Spleen (tissue), 11 donors: ENCODE data around the gene PLVAP. TPM values are rescaled to one million over a fixed set of nuclear protein-coding genes. Genes with fewer than 3 reads are reported as not detected.

Source experiments
- DNase-seq: peaks from one replicate; pipeline ENCODE4 v3.0.0-alpha.2; 2020
- H3K27ac ChIP-seq, 8 donors: fragments of 200-600 bp; sonication (generic) in 7 of 8; 1 replicate in 4 of 8; 2 replicates in 4 of 8; pipeline versions ENCODE4 v1.5.0 to v1.8.0; 2016 to 2021; ENCODE audit warnings: inconsistent platforms in 4 of 8, mild to moderate bottlenecking in 4 of 8, moderate library complexity in 1 of 8
- H3K27me3 ChIP-seq, 7 donors: fragments of 200-600 bp; sonication (generic) in 6 of 7; replicated peaks in 1 of 7; 1 replicate in 4 of 7; 2 replicates in 3 of 7; pipeline versions ENCODE4 v1.5.0 to v1.8.0; 2016 to 2021; ENCODE audit warnings: inconsistent platforms in 3 of 7, mild to moderate bottlenecking in 1 of 7
- H3K36me3 ChIP-seq, 6 donors: fragments of 200-600 bp; sonication (generic) in 5 of 6; 1 replicate in 4 of 6; 2 replicates in 2 of 6; pipeline versions ENCODE4 v1.5.0 to v1.8.0; 2016 to 2021; ENCODE audit warnings: inconsistent platforms in 2 of 6
- H3K4me1 ChIP-seq, 6 donors: fragments of 200-600 bp; sonication (generic) in 5 of 6; 1 replicate in 3 of 6; 2 replicates in 3 of 6; pipeline versions ENCODE4 v1.5.0 to v1.8.0; 2016 to 2021; ENCODE audit warnings: inconsistent platforms in 3 of 6
- H3K4me3 ChIP-seq, 8 donors: fragments of 200-600 bp; sonication (generic) in 7 of 8; 1 replicate in 4 of 8; 2 replicates in 4 of 8; pipeline versions ENCODE4 v1.5.0 to v1.8.0; 2016 to 2021; ENCODE audit warnings: inconsistent platforms in 4 of 8, mild to moderate bottlenecking in 4 of 8, moderate library complexity in 2 of 8
- H3K9me3 ChIP-seq, 8 donors: fragments of 200-600 bp; sonication (generic) in 7 of 8; 1 replicate in 4 of 8; 2 replicates in 4 of 8; pipeline versions ENCODE4 v1.5.0 to v1.8.0; 2016 to 2021; ENCODE audit warnings: inconsistent platforms in 4 of 8
- POLR2A ChIP-seq, 3 donors: fragments of 450-650 bp; IDR thresholded peaks; one replicate each; pipeline ENCODE4 v1.5.1; 2017; ENCODE audit warnings: antibody characterized with exemption in 3 of 3, mild to moderate bottlenecking in 1 of 3
- POLR2AphosphoS5 ChIP-seq, 3 donors: sonication (generic); formaldehyde crosslinking; IDR thresholded peaks; one replicate each; pipeline ENCODE4 v1.5.1; 2017; ENCODE audit warnings: antibody characterized with exemption in 3 of 3
- WGBS, 5 donors: extraction: QIAGEN DNeasy Blood & Tissue Kit in 3 of 5; methylation state at CpG; one replicate each; pipeline versions ENCODE4 v1.1.5 to v1.1.7; 2013 to 2018; 5-methylcytosine and 5-hydroxymethylcytosine counted together
- intact Hi-C: fragments of 100-400 bp; cut with DNase I; formaldehyde crosslinking; loops from one replicate; pipeline ENCODE4 v1.15.0; 2023; ENCODE audit warnings: low total_unique reads
- polyA plus RNA-seq, 3 donors: library from polyadenylated mRNA; stranded (reverse); fragments of 200-250 nt; gene quantifications; one replicate each; pipeline ENCODE4 v1.2.1, GENCODE V29; 2013
- total RNA-seq, 7 donors: library from RNA; depleted of rRNA in 3 of 7; stranded (reverse); fragments of >200 nt in 3 of 7; fragmentation: NEBNext Ultra II Directional in 4 of 7; extraction: Animal tissue kit (Norgen Biotek cat#: 25700) in 4 of 7; gene quantifications; one replicate each; pipeline versions ENCODE4 v1.1.0 to v1.2.1, GENCODE V29; 2016 to 2021
- TF ChIP-seq, protein P1 (sequence below), 11 experiments: fragments of 200-600 bp in 7 of 11; fragments of 450-650 bp in 4 of 11; sonication (generic) in 4 of 11; IDR thresholded peaks in 8 of 11; conservative IDR thresholded peaks in 3 of 11; 1 replicate in 7 of 11; 2 replicates in 4 of 11; pipeline versions ENCODE4 v1.4.0 to v1.8.0; 2016 to 2021; ENCODE audit warnings: antibody characterized with exemption in 11 of 11, inconsistent platforms in 4 of 11, mild to moderate bottlenecking in 1 of 11
- donor health status: healthy with polysubstance abuse.
- donor health status: DM: no; HTN: no; CAD: no; lungs with moderate emphysema.
- donor health status: DM: no; HTN: no; CAD: no.
- donor health status: Bipolar disorder and iron deficiency.
- donor health status: healthy.
- donor health status: DM: no; HTN: no; CAD: no.
- donor health status: DM: yes; HTN: yes; CAD: no.

The PLVAP gene
- total and polyA plus RNA-seq, 10 donors: 26.6 to 555 (median 266) TPM

DNA sequence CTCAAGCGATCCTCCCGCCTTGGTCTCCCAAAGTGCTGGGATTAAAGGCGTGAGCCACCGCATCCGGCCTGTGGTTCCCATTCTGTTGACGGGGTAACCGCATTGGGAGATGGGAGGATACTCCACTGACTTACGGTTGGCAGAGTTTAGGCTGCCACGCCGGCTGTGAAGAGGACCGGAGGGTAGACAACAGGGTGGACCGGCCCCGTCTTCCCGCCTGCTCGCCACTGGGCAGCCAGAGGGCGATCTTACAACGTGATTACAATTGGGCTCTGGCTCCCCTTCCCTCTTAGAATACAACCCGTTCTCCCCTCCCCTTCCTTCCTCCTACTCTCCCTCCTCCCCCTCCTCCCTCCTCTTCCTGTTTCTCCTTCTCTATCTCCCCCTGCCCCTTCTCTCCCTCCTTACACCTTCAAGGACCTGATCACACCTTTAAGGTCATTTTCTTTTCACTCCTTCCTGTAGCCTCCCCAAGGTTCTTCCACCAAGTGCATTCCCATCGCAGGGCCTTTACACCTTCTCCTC, 17.8 kb upstream of the PLVAP start:
- H3K9me3 ChIP-seq: no peaks in the 10 kb centered on the region
- TF ChIP-seq, protein P1, sequence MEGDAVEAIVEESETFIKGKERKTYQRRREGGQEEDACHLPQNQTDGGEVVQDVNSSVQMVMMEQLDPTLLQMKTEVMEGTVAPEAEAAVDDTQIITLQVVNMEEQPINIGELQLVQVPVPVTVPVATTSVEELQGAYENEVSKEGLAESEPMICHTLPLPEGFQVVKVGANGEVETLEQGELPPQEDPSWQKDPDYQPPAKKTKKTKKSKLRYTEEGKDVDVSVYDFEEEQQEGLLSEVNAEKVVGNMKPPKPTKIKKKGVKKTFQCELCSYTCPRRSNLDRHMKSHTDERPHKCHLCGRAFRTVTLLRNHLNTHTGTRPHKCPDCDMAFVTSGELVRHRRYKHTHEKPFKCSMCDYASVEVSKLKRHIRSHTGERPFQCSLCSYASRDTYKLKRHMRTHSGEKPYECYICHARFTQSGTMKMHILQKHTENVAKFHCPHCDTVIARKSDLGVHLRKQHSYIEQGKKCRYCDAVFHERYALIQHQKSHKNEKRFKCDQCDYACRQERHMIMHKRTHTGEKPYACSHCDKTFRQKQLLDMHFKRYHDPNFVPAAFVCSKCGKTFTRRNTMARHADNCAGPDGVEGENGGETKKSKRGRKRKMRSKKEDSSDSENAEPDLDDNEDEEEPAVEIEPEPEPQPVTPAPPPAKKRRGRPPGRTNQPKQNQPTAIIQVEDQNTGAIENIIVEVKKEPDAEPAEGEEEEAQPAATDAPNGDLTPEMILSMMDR (IDR thresholded peaks at IDR 0.05 in 8 of 11, conservative IDR thresholded peaks at IDR 0.05 in 3 of 11): peak; percentile 58 to 89 (median 82)
- TF ChIP-seq POLR2A (IDR thresholded peaks at IDR 0.05) (no peak), POLR2AphosphoS5 (IDR thresholded peaks at IDR 0.05) (peak; percentile 61 to 72 (median 64))
- 14 to 41% (median 19%) methylated on average over 17 to 19 of the region's 19 CpGs for WGBS, 5 donors
- intact Hi-C loops: loop anchor here (5.0 kb wide), 1 partner anchor 72 kb away; no protein-coding TSS in a partner anchor
- DNase-seq: peak; percentile 86
- H3K27me3 ChIP-seq: peaks cover 0 to 26% (median 0%) of the 10 kb centered on the region in 7 donors
- peaks cover 12 to 50% (median 44%) of the 10 kb centered on the region in 6 donors for H3K4me1 ChIP-seq
- H3K27ac ChIP-seq: peak overlapping the region in 7 of 8 donors; percentile 26 to 64 (median 56)
- H3K4me3 ChIP-seq: no peak overlapping the region
- H3K36me3 ChIP-seq: peaks cover 0 to 33% (median 16%) of the 10 kb centered on the region in 6 donors

DNA sequence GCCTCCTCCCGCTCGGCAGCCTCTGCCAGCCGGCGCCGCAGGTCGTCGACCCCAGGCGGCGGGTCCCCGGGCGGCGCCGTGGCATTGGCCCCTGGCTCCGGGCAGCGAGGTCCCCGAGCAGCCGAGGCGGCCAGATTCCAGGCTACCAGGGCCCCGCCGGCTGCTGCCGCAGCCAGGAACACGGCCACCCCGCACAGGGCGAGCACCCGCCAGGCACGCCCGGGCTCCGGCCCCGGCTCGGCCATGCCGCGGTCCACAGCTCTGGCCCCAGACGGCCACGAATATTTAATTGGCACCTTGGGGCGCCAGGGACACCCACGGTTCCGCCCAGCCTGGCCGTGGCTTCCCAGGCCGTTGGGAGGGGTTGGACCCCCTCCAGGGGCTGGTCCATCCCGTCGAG, 16.8 kb upstream of the PLVAP start, which contains the start of gene CCDC194:
CCDC194 (minus strand) TSS at position 283 of the 400 bp plus-strand sequence; CDS start at position 245, 38 bp downstream.
- 53 to 94% (median 62%) methylated on average over 7 to 41 of the region's 41 CpGs for WGBS, 5 donors
- Histone ChIP-seq H3K4me1 (peaks cover 12 to 52% (median 45%) of the 10 kb centered on the region in 6 donors), H3K27me3 (peaks cover 0 to 29% (median 0%) of the 10 kb centered on the region in 7 donors), H3K36me3 (peaks cover 0 to 22% (median 11%) of the 10 kb centered on the region in 6 donors), H3K9me3 (peaks cover 0 to 9% (median 2%) of the 10 kb centered on the region in 8 donors), H3K27ac (peak within 1 kb of the TSS in 6 of 8 donors; percentile 26 to 64 (median 56)), H3K4me3 (no peak within 1 kb of the TSS)
- TF ChIP-seq POLR2A (IDR thresholded peaks at IDR 0.05): no peak
- TF ChIP-seq POLR2AphosphoS5 (IDR thresholded peaks at IDR 0.05): peak in 1 of 3 donors; percentile 70
- TF ChIP-seq, protein P1 (IDR thresholded peaks at IDR 0.05 in 8 of 11, conservative IDR thresholded peaks at IDR 0.05 in 3 of 11): no peak
- intact Hi-C loops: no loop called here
- no peak for DNase-seq

DNA sequence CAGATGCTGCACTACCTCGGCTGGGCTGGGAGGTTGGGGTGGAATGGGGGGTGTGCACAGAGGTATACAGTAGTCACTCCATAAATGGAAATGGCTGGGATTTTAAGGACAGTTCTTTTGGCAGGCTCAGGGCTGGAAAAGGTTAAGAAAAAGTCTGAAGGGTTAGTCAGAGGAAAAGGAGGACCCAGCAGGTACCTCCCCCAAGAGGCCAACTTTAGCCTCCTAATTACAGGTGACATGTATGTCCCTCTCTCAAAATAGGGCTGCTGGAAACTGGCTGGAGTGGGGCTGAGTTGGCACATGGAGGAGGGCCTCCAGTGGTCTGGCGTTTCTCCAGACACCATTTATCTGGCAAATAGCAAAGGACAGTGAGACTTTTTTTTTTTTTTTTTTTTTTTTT, 15.9 kb upstream of the PLVAP start:
- peaks cover 0 to 13% (median 5%) of the 10 kb centered on the region in 6 donors for H3K36me3 ChIP-seq
- H3K27me3 ChIP-seq: peaks cover 0 to 29% (median 0%) of the 10 kb centered on the region in 7 donors
- no peak overlapping the region for H3K27ac ChIP-seq
- intact Hi-C loops: no loop called here
- H3K4me1 ChIP-seq: peaks cover 12 to 52% (median 45%) of the 10 kb centered on the region in 6 donors
- 40 to 47% (median 43%) methylated on average over 2 of the region's 2 CpGs for WGBS, 5 donors
- TF ChIP-seq, protein P1 (IDR thresholded peaks at IDR 0.05 in 8 of 11, conservative IDR thresholded peaks at IDR 0.05 in 3 of 11): no peak
- DNase-seq: no peak
- H3K4me3 ChIP-seq: no peak overlapping the region
- peaks cover 0 to 10% (median 2%) of the 10 kb centered on the region in 8 donors for H3K9me3 ChIP-seq

DNA sequence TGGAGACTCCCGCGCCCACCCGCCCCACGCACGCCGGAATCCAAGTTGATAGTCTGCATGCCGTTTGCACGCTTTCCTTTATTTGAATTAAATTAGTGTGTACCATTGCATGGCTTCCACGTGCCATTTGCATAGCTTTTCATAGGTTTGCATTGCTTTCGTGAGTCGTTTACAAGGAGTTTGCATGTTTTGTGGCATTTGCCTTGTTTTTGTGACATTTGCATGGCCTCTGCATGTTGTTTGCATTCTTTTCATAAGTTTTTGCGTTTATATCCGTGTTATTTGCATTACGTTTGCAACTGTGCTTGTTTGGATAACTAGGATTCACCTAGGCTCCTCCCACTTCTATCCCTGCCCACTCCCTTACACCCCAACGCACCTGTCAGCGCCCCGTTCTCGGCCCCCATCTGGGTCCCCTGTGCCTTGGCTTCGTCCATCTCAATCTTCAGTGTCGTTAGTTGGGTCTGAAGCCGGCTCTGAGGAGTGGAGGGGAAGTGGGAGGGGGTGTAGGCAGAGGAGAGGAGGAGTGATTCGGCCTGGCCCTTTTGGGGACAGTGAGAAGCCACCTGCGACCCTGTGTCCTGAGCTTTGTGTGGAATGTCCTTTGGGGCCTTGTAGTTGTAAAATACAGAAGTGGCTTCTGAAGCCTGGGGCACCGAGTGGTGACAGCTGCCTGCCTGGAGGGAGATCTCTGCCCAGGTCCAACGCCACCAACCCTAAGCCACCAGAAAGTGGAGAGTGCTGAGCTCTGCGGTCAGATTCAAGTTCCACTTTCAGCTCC, 14.4 kb upstream of the PLVAP start:
- no peaks in the 10 kb centered on the region for H3K36me3 ChIP-seq
- H3K27me3 ChIP-seq: peaks cover 0 to 29% (median 0%) of the 10 kb centered on the region in 7 donors
- H3K4me3 ChIP-seq: peak overlapping the region; percentile 4 to 78 (median 47)
- peaks cover 0 to 10% (median 2%) of the 10 kb centered on the region in 8 donors for H3K9me3 ChIP-seq
- 2 to 7% (median 5%) methylated on average over 25 to 26 of the region's 26 CpGs for WGBS, 5 donors
- H3K27ac ChIP-seq: peak overlapping the region in 1 of 8 donors; percentile 67
- no peak for DNase-seq
- TF ChIP-seq POLR2AphosphoS5 (IDR thresholded peaks at IDR 0.05): peak in 1 of 3 donors; percentile 9
- TF ChIP-seq, protein P1 (IDR thresholded peaks at IDR 0.05 in 8 of 11, conservative IDR thresholded peaks at IDR 0.05 in 3 of 11): peak in 6 of 11 experiments; percentile 12 to 45 (median 28)
- TF ChIP-seq POLR2A (IDR thresholded peaks at IDR 0.05): no peak
- peaks cover 12 to 52% (median 45%) of the 10 kb centered on the region in 6 donors for H3K4me1 ChIP-seq
- intact Hi-C loops: no loop called here
